Activated T-cell treated with anti-CD3 and anti-CD28 coated beads for 24 hours (primary cell): ENCODE data around the gene SMTNL2.

Experiments used
- DNase-seq: peaks from one replicate; pipeline ENCODE4 v3.0.0-alpha.2; 2020; ENCODE audit warnings: low read depth

The SMTNL2 gene

GRCh38 chr17:4545217-4545951 lies 38.9 kb upstream of the SMTNL2 start:
- no peak for DNase-seq

DNA sequence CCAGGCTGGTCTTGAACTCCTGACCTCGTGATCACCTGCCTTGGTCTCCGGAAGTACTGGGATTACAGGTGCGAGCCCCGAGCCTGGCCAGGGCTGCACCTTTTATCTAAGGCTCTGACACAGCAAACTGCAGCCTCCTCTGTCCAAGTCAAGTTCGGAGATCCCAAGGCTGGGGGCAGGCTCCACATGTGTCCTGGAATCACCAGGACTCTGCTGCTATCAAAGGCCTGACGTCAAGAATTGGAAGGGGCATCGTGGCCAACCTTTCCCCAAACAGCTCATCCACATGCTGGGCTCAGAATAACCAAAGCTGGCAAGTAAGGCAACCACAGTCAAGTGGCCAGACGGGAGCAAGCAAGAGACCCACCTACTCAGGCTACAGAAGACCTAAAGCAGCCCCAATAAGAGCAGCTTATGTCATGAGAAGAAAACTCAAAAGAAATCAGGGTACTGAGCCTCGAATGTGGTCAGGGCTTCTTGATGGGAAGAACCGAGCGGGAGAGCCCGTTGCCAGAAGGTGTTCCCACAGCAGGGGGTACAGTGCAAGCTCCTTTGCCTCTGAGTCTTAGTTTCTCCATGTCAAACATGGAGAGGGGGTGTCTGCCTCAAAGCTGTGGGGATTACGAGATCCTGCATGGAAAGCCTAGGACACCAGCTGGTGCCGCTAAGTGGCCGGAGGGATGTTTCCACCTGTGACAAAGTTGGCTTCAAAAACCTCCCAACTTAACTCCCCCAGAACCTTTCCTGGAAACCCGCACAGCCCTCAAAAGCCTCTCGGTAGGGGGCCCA lies 37.0 kb upstream of the SMTNL2 start:
- no peak for DNase-seq

DNA sequence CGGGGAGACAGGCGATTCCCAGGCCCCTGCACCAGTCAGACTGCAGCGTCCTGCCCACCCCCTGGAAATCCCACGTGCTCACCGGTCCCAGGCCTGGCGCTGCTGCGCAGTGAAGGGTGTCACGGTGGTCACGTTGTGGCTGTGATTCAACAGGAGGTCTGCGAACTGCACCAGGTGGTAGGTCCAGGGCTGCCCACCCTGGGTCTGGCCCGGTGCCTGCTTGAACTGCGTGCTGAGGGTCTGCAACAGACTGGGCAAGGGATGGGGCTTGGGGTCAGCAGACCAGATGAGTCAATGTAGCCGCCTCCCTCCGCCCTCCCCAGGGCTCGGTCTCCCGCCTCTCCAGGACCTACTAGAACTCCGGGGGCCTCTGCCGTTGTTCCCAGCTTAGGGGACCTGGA lies 36.3 kb upstream of the SMTNL2 start:
- DNase-seq = no peak

GRCh38 chr17:4548721-4549531 lies 35.4 kb upstream of the SMTNL2 start:
- DNase-seq = no peak

DNA sequence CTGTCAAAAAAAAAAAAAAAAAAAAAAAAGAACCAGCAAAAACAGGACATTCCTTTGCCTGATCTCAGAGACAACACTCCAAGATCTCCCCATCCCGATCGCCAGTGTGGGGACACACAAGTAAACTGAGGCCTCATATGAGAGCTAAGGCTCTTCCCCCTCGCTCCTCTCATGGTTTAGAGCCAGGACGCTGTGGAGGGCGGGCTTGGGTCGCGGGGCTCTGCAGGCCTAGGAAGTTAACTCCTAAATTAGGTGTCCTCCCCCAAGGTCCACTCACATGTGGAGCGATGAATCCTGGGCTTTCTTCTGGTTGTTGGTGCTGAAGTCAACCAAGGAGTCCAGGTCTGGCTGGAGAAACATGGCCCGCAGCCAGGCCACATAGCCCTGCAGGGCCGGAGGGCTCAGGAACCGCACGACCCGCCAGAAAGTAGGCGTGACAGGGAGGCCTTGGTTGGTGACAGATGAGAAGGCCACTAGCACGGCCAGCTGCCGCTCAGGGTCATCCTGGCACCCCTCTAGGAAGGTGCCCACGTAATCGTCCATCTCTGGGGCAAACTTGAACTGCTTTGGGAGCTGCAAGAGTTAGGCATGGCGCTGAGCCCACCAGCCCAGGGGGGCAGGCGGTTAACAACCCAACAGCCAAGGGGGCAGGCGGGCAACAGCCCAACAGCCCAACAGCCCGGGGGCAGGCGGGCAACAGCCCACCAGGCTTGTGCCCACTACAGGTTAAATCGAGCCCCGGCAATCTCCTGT lies 34.4 kb upstream of the SMTNL2 start:
- no peak for DNase-seq

DNA sequence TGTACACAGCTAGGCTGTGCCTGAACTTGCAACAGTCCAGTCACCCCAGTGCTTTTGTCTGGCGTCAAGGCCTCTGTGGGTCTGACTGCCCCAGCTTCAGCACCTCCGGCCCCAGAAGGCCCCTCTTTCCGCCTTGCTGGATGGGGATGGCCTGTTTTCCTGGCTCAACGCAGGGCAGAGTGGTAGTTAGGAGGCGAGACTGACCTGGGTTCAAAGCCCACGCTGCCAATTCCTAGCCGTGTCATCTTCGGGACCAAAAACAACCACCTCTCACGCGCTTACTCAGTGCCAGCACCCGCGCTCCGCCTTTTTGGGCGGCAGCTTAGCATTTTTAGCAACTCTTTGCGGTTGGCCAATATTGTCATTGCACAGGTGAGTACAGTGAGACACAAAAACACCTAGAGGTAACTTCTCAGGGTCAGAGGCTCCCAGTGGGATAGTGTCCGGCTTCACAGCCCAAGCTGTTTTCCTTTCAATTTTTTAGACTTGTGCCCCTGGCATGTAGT lies 33.7 kb upstream of the SMTNL2 start:
- no peak for DNase-seq

- DNase-seq = no peak
Measured at GRCh38 chr17:4551141-4551540, 33.2 kb upstream of the SMTNL2 start.

GRCh38 chr17:4551796-4552525 lies 32.4 kb upstream of the SMTNL2 start:
- DNase-seq = no peak

GRCh38 chr17:4553669-4554068 lies 30.7 kb upstream of the SMTNL2 start:
- DNase-seq = no peak

- no peak for DNase-seq
Measured at GRCh38 chr17:4554441-4554996, 29.8 kb upstream of the SMTNL2 start.

DNA sequence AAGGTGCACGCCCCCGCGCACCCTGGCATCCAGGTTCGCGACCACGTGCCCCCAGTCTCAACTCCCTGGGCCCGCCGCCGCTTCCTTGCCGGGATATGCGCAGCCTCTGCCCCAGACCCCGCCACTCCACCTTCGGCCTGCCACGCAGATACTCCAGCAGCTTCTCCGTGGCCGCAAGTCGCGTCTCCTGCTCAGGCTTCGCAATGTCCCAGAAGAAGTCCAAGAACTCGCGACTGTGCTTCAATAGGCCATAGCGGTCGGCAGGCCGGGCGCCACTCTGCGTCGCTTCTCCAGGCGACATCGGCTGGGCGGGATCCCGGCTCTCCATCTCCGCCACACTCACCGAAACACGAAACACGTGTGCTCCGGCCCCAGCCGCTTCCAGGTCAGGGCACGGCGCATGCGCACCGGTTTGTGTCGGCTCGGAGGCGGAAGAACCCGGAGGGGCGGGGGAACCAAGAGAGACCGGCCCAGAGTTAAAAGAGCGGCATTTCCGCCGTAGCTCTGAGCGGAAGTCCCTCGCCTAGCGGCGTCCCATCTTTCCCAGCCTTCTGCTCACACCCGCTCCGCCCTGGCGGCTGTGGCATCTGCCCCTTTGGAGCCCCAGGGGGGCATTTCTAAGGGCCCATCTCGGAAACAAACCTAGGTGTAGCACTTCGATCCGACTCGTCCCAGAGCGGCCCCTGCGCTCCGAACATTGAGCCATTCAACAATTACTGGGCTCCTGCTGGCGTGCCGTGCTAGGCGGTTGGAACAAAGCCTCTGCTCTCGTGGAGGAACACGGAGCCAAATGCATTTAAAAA lies 29.1 kb upstream of the SMTNL2 start, which contains the start of gene MYBBP1A:
Gene MYBBP1A, minus strand, starts transcription at position 388 of the 803 bp plus-strand sequence. Its CDS starts 60 bp downstream, at position 328.
- DNase-seq = peak; percentile 97

- no peak for DNase-seq
Measured at GRCh38 chr17:4555873-4556759, 28.2 kb upstream of the SMTNL2 start.

DNA sequence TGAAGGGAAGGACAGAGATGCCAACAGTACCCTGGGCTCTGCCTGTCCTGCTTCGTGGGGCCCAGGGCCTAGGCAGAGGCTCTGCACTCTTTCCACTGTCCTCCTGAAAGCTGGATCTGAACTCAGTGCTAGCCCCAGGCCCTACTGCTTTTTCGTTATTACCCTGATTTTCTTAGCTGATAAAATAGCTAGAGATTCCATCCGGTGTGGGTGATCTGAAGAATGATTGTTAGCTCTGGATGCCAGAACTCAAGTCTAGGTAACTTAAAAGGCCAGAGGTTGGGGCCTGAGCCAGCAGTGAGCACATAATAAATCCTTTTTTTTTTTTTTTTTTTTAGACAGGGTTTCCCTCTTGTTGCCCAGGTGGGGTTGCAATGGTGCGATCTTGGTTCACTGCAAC lies 27.3 kb upstream of the SMTNL2 start:
- no peak for DNase-seq

- no peak for DNase-seq
Measured at GRCh38 chr17:4557626-4558346, 26.5 kb upstream of the SMTNL2 start.

- DNase-seq = no peak
Measured at GRCh38 chr17:4558347-4558971, 25.9 kb upstream of the SMTNL2 start.

DNA sequence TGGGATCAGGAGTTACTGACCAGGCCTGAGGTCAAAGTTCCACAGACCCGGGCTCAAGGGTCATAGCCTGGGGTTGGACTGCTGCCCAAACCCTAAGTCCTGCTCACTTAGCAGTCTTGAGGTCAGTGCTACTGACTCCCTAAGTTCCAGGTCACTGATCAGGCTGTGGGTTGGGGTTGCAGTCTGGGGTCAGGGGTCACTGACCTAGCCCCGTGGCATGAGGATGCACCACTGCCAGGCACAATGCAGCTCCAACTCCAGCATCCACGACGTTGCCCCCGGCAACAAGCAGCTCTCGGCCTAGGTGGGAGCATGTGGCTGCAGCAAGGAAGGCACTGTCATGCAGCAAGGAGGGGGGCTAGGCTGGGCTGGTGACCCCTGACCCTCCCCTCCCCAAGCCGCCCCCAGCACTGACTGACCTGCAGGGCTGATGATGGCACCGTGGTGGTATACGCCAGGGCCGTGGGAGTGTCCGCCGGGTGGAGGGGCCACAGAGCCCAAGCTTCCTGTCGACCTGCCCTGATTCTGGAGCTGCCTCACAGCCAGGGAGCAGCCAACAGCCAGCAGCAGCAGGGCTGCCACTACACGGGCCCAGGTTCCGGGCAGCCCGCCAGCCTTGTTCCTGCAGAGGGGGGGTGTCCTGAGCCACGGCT lies 25.1 kb upstream of the SMTNL2 start:
- no peak for DNase-seq

GRCh38 chr17:4559966-4560365 lies 24.4 kb upstream of the SMTNL2 start:
- DNase-seq = no peak
